ENCODE data around the gene SYCE3.
A peak's percentile ranks its signal among the peaks of the same experiment; 100 is the strongest.

SYCE3 gene

GRCh38 chr22:50527921-50528681, 34.6 kb downstream of the SYCE3 start:
- Histone ChIP-seq H3K9ac (ENCODE audit: low read depth in 1 of 2, low read length in 2 of 2) (no peak overlapping the region), H3K4me1 (ENCODE audit: control insufficient read depth in 2 of 2, insufficient read depth in 2 of 2, low read length in 2 of 2) (peaks cover 43 to 48% of the 10 kb centered on the region in 2 donors), H3K27ac (ENCODE audit: low read depth in 2 of 2, low read length in 2 of 2) (peak overlapping the region in 1 of 2 donors; percentile 99), H3K36me3 (ENCODE audit: control insufficient read depth in 2 of 2, insufficient read depth in 2 of 2, low read length in 2 of 2) (peaks cover 7% of the 10 kb centered on the region in 2 donors), H3K4me3 (ENCODE audit: low read length in 2 of 2) (no peak overlapping the region), H3K9me3 (ENCODE audit: control insufficient read depth in 2 of 2, low read length in 2 of 2) (no peaks in the 10 kb centered on the region), H3K27me3 (ENCODE audit: control insufficient read depth in 2 of 2, insufficient read depth in 2 of 2, low read length in 2 of 2) (no peaks in the 10 kb centered on the region)

- Histone ChIP-seq H3K9ac (ENCODE audit: low read depth in 1 of 2, low read length in 2 of 2) (peak overlapping the region; percentile 65 to 80), H3K27ac (ENCODE audit: low read depth in 2 of 2, low read length in 2 of 2) (peak overlapping the region; percentile 92 to 97), H3K4me1 (ENCODE audit: control insufficient read depth in 2 of 2, insufficient read depth in 2 of 2, low read length in 2 of 2) (peaks cover 43 to 49% of the 10 kb centered on the region in 2 donors), H3K4me3 (ENCODE audit: low read length in 2 of 2) (peak overlapping the region; percentile 78 to 81), H3K36me3 (ENCODE audit: control insufficient read depth in 2 of 2, insufficient read depth in 2 of 2, low read length in 2 of 2) (peaks cover 16 to 17% of the 10 kb centered on the region in 2 donors), H3K9me3 (ENCODE audit: control insufficient read depth in 2 of 2, low read length in 2 of 2) (no peaks in the 10 kb centered on the region), H3K27me3 (ENCODE audit: control insufficient read depth in 2 of 2, insufficient read depth in 2 of 2, low read length in 2 of 2) (no peaks in the 10 kb centered on the region)
These were observed 35.6 kb downstream of the SYCE3 start for GRCh38 chr22:50526834-50527801.

GRCh38 chr22:50526108-50526833, 36.4 kb downstream of the SYCE3 start:
- Histone ChIP-seq H3K4me3 (ENCODE audit: low read length in 2 of 2) (peak overlapping the region; percentile 78 to 81), H3K36me3 (ENCODE audit: control insufficient read depth in 2 of 2, insufficient read depth in 2 of 2, low read length in 2 of 2) (peaks cover 25% of the 10 kb centered on the region in 2 donors), H3K4me1 (ENCODE audit: control insufficient read depth in 2 of 2, insufficient read depth in 2 of 2, low read length in 2 of 2) (peaks cover 41 to 44% of the 10 kb centered on the region in 2 donors), H3K9me3 (ENCODE audit: control insufficient read depth in 2 of 2, low read length in 2 of 2) (no peaks in the 10 kb centered on the region), H3K9ac (ENCODE audit: low read depth in 1 of 2, low read length in 2 of 2) (peak overlapping the region; percentile 65 to 80), H3K27me3 (ENCODE audit: control insufficient read depth in 2 of 2, insufficient read depth in 2 of 2, low read length in 2 of 2) (no peaks in the 10 kb centered on the region), H3K27ac (ENCODE audit: low read depth in 2 of 2, low read length in 2 of 2) (peak overlapping the region; percentile 92 to 97)

- Histone ChIP-seq H3K9ac (ENCODE audit: low read depth in 1 of 2, low read length in 2 of 2) (peak overlapping the region; percentile 75 to 80), H3K27me3 (ENCODE audit: control insufficient read depth in 2 of 2, insufficient read depth in 2 of 2, low read length in 2 of 2) (no peaks in the 10 kb centered on the region), H3K27ac (ENCODE audit: low read depth in 2 of 2, low read length in 2 of 2) (peak overlapping the region; percentile 92 to 97), H3K36me3 (ENCODE audit: control insufficient read depth in 2 of 2, insufficient read depth in 2 of 2, low read length in 2 of 2) (peaks cover 28 to 30% of the 10 kb centered on the region in 2 donors), H3K4me1 (ENCODE audit: control insufficient read depth in 2 of 2, insufficient read depth in 2 of 2, low read length in 2 of 2) (peaks cover 37 to 40% of the 10 kb centered on the region in 2 donors), H3K9me3 (ENCODE audit: control insufficient read depth in 2 of 2, low read length in 2 of 2) (no peaks in the 10 kb centered on the region), H3K4me3 (ENCODE audit: low read length in 2 of 2) (peak overlapping the region; percentile 78 to 81)
These were observed 36.9 kb downstream of the SYCE3 start for GRCh38 chr22:50525858-50526107.

GRCh38 chr22:50525104-50525857, 37.4 kb downstream of the SYCE3 start, which contains the start of gene SCO2:
Gene SCO2 (minus strand): TSS chr22:50525598. CDS start chr22:50524411, 1,187 bp downstream.
- Histone ChIP-seq H3K4me1 (ENCODE audit: control insufficient read depth in 2 of 2, insufficient read depth in 2 of 2, low read length in 2 of 2) (peaks cover 35 to 36% of the 10 kb centered on the region in 2 donors), H3K27ac (ENCODE audit: low read depth in 2 of 2, low read length in 2 of 2) (peak within 1 kb of the TSS; percentile 92 to 97)

GRCh38 chr22:50524676-50525103, 38.0 kb downstream of the SYCE3 start:
- Histone ChIP-seq H3K4me1 (ENCODE audit: control insufficient read depth in 2 of 2, insufficient read depth in 2 of 2, low read length in 2 of 2) (peaks cover 32 to 34% of the 10 kb centered on the region in 2 donors), H3K9ac (ENCODE audit: low read depth in 1 of 2, low read length in 2 of 2) (peak overlapping the region; percentile 75 to 80), H3K4me3 (ENCODE audit: low read length in 2 of 2) (peak overlapping the region; percentile 78 to 81), H3K27me3 (ENCODE audit: control insufficient read depth in 2 of 2, insufficient read depth in 2 of 2, low read length in 2 of 2) (no peaks in the 10 kb centered on the region), H3K27ac (ENCODE audit: low read depth in 2 of 2, low read length in 2 of 2) (peak overlapping the region; percentile 92 to 97), H3K9me3 (ENCODE audit: control insufficient read depth in 2 of 2, low read length in 2 of 2) (no peaks in the 10 kb centered on the region), H3K36me3 (ENCODE audit: control insufficient read depth in 2 of 2, insufficient read depth in 2 of 2, low read length in 2 of 2) (peaks cover 28 to 31% of the 10 kb centered on the region in 2 donors)

More at GRCh38 chr22:50525104-50525857, 37.4 kb downstream of the SYCE3 start, which contains the start of gene SCO2:
- H3K9me3 ChIP-seq (ENCODE audit: control insufficient read depth in 2 of 2, low read length in 2 of 2) = no peaks in the 10 kb centered on the region
- no peaks in the 10 kb centered on the region for H3K27me3 ChIP-seq (ENCODE audit: control insufficient read depth in 2 of 2, insufficient read depth in 2 of 2, low read length in 2 of 2)
- peaks cover 28 to 31% of the 10 kb centered on the region in 2 donors for H3K36me3 ChIP-seq (ENCODE audit: control insufficient read depth in 2 of 2, insufficient read depth in 2 of 2, low read length in 2 of 2)
- H3K9ac ChIP-seq (ENCODE audit: low read depth in 1 of 2, low read length in 2 of 2) = peak within 1 kb of the TSS; percentile 75 to 80
- H3K4me3 ChIP-seq (ENCODE audit: low read length in 2 of 2) = peak within 1 kb of the TSS; percentile 78 to 81

- peaks cover 28 to 31% of the 10 kb centered on the region in 2 donors for H3K4me1 ChIP-seq (ENCODE audit: control insufficient read depth in 2 of 2, insufficient read depth in 2 of 2, low read length in 2 of 2)
- no peaks in the 10 kb centered on the region for H3K9me3 ChIP-seq (ENCODE audit: control insufficient read depth in 2 of 2, low read length in 2 of 2)
- H3K27me3 ChIP-seq (ENCODE audit: control insufficient read depth in 2 of 2, insufficient read depth in 2 of 2, low read length in 2 of 2) = no peaks in the 10 kb centered on the region
- H3K4me3 ChIP-seq (ENCODE audit: low read length in 2 of 2) = peak overlapping the region; percentile 78 to 81
- H3K27ac ChIP-seq (ENCODE audit: low read depth in 2 of 2, low read length in 2 of 2) = peak overlapping the region; percentile 92 to 97
- H3K9ac ChIP-seq (ENCODE audit: low read depth in 1 of 2, low read length in 2 of 2) = peak overlapping the region; percentile 38 to 80
- peaks cover 32 to 37% of the 10 kb centered on the region in 2 donors for H3K36me3 ChIP-seq (ENCODE audit: control insufficient read depth in 2 of 2, insufficient read depth in 2 of 2, low read length in 2 of 2)
These were observed 38.7 kb downstream of the SYCE3 start for GRCh38 chr22:50523806-50524675.

GRCh38 chr22:50523458-50523805, 39.3 kb downstream of the SYCE3 start:
- no peak overlapping the region for H3K9ac ChIP-seq (ENCODE audit: low read depth in 1 of 2, low read length in 2 of 2)
- no peaks in the 10 kb centered on the region for H3K27me3 ChIP-seq (ENCODE audit: control insufficient read depth in 2 of 2, insufficient read depth in 2 of 2, low read length in 2 of 2)
- H3K4me1 ChIP-seq (ENCODE audit: control insufficient read depth in 2 of 2, insufficient read depth in 2 of 2, low read length in 2 of 2) = peaks cover 28 to 31% of the 10 kb centered on the region in 2 donors
- no peaks in the 10 kb centered on the region for H3K9me3 ChIP-seq (ENCODE audit: control insufficient read depth in 2 of 2, low read length in 2 of 2)
- no peak overlapping the region for H3K27ac ChIP-seq (ENCODE audit: low read depth in 2 of 2, low read length in 2 of 2)
- H3K4me3 ChIP-seq (ENCODE audit: low read length in 2 of 2) = peak overlapping the region; percentile 22 to 81
- H3K36me3 ChIP-seq (ENCODE audit: control insufficient read depth in 2 of 2, insufficient read depth in 2 of 2, low read length in 2 of 2) = peaks cover 32 to 43% of the 10 kb centered on the region in 2 donors

Measured in mucosa of rectum (tissue), 2 donors.